NB4 (cell line): ENCODE data around the gene CACNA2D3.

Source experiments
- CTCF ChIP-seq: IDR thresholded peaks from one replicate; pipeline ENCODE4 v1.5.1; 2012; ENCODE audit warnings: low read depth, low read length
- MAX ChIP-seq: IDR thresholded peaks from 2 replicates; pipeline ENCODE4 v1.6.1; 2011; ENCODE audit warnings: low read depth, low read length
- MYC ChIP-seq: IDR thresholded peaks from 2 replicates; pipeline ENCODE4 v1.6.1; 2011; ENCODE audit warnings: low read depth, low read length
- POLR2A ChIP-seq: IDR thresholded peaks from 2 replicates; pipeline ENCODE4 v1.6.1; 2011; ENCODE audit warnings: mild to moderate bottlenecking; ENCODE audit not compliant: insufficient read length; ENCODE audit errors: extremely low read depth

GRCh38 chr3:54986294-54986693 lies 863.9 kb downstream of the CACNA2D3 start:
- TF ChIP-seq CTCF (no peak), POLR2A (no peak), MAX (no peak), MYC (no peak)
